NCI-H345 treated with DMSO at 0.1 percent for 48 hours (cell line): ENCODE data around the gene RIN3.

Experiments
- DNase-seq: peaks from one replicate; lab custom pipeline; 2025; ENCODE audit not compliant: unreplicated experiment; lab: John Stamatoyannopoulos, UW

RIN3 gene

GRCh38 chr14:92513204-92513965, at the start of gene RIN3:
RIN3 (plus strand) TSS chr14:92513781; CDS start chr14:92513933, 152 bp downstream.
- DNase-seq: no peak

GRCh38 chr14:92464156-92464555, 49.4 kb upstream of the RIN3 start:
- DNase-seq: no peak

GRCh38 chr14:92464716-92465115, 48.9 kb upstream of the RIN3 start:
- DNase-seq: no peak

- DNase-seq: no peak
Measured at GRCh38 chr14:92465353-92466055, 48.1 kb upstream of the RIN3 start.

- no peak for DNase-seq
Measured at GRCh38 chr14:92466059-92466458, 47.5 kb upstream of the RIN3 start.

GRCh38 chr14:92469515-92469914, 44.1 kb upstream of the RIN3 start:
- DNase-seq: no peak

- DNase-seq: no peak
Measured at GRCh38 chr14:92470215-92470614, 43.4 kb upstream of the RIN3 start.

GRCh38 chr14:92470811-92471210, 42.8 kb upstream of the RIN3 start:
- DNase-seq: no peak

- DNase-seq: no peak
Measured at GRCh38 chr14:92471919-92472318, 41.7 kb upstream of the RIN3 start.

- DNase-seq: no peak
Measured at GRCh38 chr14:92472860-92473259, 40.7 kb upstream of the RIN3 start.

- no peak for DNase-seq
Measured at GRCh38 chr14:92473261-92473968, 40.2 kb upstream of the RIN3 start.

- no peak for DNase-seq
Measured at GRCh38 chr14:92473969-92474535, 39.5 kb upstream of the RIN3 start.

- DNase-seq: no peak
Measured at GRCh38 chr14:92475037-92475436, 38.5 kb upstream of the RIN3 start.

- no peak for DNase-seq
Measured at GRCh38 chr14:92475451-92476187, 38.0 kb upstream of the RIN3 start.

GRCh38 chr14:92480856-92481255, 32.7 kb upstream of the RIN3 start:
- no peak for DNase-seq

- DNase-seq: no peak
Measured at GRCh38 chr14:92481386-92481785, 32.2 kb upstream of the RIN3 start.

GRCh38 chr14:92481811-92482555, 31.6 kb upstream of the RIN3 start:
- DNase-seq: no peak

GRCh38 chr14:92482621-92483319, 30.8 kb upstream of the RIN3 start:
- DNase-seq: no peak

GRCh38 chr14:92484132-92484823, 29.3 kb upstream of the RIN3 start:
- no peak for DNase-seq
